Measurements from ENCODE around the gene FGGY.
"Not testable (repeated sequence)": the region's sequence is repeated elsewhere in the genome, so short reads cannot be mapped to it uniquely, and the experiment has no call there.

The FGGY gene

GRCh38 chr1:59484096-59484495 is 187.2 kb downstream of the FGGY start:
- no peak for DNase-seq (ENCODE audit: low spot score)

GRCh38 chr1:59485171-59485570 is 188.3 kb downstream of the FGGY start:
- no peak for DNase-seq (ENCODE audit: low spot score)

DNA sequence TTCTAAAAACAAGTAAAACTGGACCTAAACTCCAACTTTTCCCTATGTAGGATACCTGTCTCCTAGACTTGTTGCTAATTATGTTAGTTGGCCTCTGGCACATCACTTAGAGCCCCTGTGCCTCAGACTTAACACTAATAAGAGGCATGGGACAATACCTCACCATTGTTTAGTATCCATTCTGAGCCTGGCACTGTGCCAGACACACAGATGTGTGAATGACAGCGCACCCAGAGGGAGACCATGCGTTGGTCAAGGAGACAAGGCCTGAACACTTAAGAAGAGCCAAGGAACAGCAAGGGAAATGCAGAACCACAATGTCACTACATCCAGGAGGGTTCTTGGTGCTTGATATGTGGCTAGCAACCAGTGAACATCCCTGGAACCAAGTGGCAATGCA is 189.1 kb downstream of the FGGY start:
- DNase-seq (ENCODE audit: low spot score) = no peak

GRCh38 chr1:59486615-59487014 is 189.7 kb downstream of the FGGY start:
- DNase-seq (ENCODE audit: low spot score) = no peak

DNA sequence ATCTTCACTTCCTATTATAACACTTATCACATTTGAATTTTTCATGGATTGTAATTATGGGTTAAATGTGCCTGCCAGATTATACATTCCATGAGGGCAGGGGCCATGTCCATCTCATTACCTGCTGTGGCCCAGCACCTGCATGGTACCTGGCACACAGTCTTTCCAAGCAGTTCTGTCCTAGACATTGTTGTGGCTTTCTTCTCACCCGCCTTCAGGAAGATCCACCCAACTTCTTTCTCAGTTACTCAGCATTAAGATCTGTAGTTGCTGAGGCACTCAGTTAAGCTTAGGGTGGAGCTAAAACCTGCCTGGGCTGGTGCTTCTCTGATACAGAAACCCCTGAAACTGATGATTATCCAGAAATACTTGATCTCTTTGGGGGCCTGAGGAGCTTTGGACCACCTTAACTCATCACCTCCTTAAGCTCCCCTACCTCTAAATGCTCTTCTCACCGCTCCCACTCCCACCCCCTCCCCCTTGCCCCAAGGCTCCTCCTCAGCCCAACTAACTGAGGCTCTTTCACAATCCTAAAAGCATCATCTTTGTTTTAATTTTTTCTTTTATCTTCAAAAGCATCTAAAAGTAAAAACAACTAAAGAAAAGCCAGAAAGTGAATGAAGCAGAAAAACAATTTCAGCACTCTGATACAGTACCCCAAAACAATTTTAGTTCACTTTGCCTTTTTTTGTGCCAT is 190.6 kb downstream of the FGGY start:
- no peak for DNase-seq (ENCODE audit: low spot score)

- no peak for DNase-seq (ENCODE audit: low spot score)
Observed at GRCh38 chr1:59492500-59492899, 195.6 kb downstream of the FGGY start.

GRCh38 chr1:59494145-59494833 is 197.4 kb downstream of the FGGY start:
- no peak for DNase-seq (ENCODE audit: low spot score)

DNA sequence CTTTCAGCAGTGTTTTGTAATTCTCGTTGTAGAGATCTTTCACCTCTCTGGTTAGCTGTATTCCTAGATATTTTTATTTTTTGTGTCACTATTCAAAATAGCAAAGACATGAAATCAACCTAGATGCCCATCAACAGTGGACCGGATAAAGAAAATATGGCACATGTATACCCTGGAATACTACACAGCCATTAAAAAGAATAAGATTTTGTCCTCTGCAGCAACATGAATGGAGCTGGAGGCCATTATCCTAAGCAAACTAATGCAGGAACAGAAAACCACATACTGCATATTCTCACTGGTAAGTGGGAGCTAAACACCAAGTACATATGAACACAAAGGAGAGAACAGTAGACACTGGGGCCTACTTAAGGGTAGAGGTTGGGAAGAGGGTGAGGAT is 199.3 kb downstream of the FGGY start:
- not testable (repeated sequence) for DNase-seq (ENCODE audit: low spot score)

DNA sequence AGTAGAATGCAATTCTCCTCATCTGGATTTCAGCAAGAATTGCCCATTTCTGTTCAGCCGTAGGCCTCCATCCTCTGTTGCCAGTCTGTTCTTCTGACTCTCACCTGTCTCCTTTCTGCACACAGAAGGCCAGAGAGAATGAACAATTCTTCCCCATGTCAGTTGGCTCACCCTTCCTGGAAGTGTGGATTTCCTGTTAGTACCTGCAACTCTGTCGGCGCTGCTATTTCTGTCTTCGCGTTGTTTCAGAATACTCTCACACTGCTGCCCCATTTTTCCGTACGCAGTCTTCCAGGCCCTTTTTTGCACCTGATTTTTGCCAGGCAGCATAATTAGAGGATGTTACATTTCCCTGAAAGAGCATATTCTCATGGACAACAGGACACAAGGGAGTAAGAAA is 200.7 kb downstream of the FGGY start:
- no peak for DNase-seq (ENCODE audit: low spot score)

- no peak for DNase-seq (ENCODE audit: low spot score)
Observed at GRCh38 chr1:59498640-59499039, 201.7 kb downstream of the FGGY start.

DNA sequence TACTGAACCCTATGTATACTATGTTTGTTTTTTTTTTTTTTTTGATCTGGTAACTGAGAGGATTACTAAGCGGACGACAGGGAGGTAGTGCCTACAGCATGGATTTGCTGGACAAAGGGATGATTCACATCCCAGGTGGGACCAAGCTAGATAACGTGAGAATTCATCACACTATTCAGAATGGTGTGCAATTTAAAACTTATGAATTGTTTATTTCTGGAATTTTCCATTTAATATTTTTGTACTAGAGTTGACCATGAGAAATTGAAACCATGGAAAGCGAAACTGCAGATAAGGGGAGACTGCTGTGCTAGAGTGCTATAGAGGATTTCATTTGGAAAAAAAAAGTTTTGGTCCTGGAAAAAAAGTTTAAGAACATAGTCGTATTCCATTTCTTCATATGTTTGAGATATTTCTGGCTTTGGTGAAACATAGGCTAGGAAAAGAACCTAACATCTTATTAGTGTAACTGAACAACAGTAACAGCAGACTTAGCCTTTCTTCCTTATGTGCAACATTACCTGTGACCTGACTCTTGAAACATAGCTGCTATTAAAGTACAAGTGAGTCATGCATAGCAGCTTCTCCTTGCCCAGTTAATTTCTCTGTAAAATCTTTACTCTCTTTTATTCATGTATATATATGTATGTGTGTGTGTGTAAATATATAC is 202.5 kb downstream of the FGGY start:
- no peak for DNase-seq (ENCODE audit: low spot score)

DNA sequence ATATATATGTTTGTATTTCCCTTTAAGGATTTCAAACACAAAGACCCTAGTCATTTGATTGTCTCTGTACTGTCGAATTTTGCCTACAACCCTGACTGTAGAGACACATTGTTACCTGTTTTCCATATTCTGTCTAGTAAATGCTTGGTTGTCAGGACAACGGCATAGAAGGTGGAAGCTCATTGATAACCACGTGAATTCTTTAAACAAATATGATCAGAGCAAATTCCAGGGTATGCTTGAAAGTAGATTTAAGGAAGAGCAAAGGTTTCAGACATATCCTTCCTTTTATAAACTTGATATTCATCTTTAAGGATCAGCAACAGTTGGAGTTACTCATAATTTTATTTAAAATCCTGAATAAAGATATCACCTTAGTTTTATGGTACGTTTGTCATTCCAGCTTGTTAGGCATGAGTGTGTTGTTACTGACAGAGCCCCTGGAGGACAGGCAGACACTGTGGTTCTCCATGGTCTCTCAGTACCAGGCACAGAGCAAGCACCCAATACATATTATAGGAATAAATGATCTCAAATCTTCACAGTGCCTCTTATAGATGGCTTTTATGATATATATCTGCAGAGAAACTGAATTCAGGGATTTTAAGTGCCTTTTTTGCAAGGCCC is 203.2 kb downstream of the FGGY start:
- no peak for DNase-seq (ENCODE audit: low spot score)

DNA sequence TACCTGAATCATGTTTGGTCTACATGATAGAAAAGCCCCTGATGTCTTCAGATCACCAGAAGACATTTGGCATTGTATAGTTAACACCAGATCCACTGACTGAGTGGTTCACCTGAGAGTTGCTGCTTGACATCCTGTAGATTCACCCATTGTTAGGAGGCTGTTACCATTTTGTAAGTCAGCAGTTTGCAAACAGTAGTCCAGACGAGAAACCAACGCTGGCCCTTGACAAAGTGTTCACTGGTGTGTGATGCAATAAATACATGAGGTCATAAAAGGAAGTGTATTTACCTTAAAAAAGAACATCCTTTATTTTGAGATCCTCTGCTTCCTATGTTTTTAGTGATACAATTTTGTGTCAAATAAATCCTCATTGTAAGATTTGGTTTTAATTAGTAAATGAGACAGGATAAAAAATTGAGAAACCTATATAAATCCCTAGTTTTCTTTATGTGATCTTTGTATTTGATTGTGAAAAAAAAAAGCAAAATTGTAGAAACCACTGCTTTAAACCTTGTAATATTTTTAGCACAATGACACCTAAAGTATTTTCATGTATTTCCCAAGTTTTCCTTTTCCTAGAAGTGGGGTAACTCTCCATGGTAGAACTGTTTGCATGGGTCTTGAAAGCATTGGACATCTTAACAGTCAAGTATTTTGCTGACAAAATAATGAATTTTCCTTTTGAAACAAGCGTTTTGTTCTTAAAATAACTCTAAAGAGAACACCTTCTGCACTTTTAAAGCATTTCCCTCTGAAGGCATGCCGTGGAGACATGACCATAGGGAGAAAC is 204.3 kb downstream of the FGGY start:
- DNase-seq (ENCODE audit: low spot score) = no peak

GRCh38 chr1:59502009-59502691 is 205.3 kb downstream of the FGGY start:
- no peak for DNase-seq (ENCODE audit: low spot score)

DNA sequence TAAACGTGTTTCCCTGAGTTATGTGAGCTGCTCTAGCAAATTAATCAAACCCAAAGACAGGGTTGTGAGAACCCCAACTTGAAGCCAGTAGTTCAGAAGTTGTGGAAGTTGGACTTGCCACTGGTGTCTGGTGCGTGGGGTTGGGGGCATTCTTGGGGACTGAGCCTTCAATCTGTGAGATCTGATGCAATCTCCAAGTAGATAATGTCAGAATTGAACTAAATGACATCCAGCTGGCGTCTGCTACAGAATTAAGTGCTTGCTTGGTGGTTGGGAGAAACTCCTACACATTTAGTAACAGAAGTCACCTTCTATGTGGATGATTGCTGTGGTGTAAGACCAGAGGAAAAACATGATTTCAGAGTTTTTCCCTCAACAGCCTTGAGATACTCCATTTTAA is 207.4 kb downstream of the FGGY start:
- no peak for DNase-seq (ENCODE audit: low spot score)

GRCh38 chr1:59505596-59506028 is 208.7 kb downstream of the FGGY start:
- no peak for DNase-seq (ENCODE audit: low spot score)

DNA sequence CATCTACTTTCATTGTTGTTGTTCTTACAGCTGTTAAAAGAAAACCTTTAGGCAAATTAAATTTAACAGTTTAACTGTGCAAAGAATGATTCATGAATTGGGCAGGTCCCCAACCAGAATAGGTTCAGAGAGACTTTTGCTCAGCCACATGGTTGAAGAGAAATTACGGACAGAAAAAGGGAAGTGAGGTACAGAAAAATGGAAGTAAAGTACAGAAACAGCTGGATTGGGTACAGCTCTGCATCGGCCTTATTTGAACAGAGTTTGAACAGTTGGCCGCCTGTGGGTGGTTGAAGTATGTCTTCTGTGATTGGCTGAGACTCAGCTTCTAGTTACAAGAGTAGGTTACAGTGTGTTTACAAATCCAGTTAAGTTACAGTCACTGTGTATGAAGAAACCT is 210.1 kb downstream of the FGGY start:
- no peak for DNase-seq (ENCODE audit: low spot score)

DNA sequence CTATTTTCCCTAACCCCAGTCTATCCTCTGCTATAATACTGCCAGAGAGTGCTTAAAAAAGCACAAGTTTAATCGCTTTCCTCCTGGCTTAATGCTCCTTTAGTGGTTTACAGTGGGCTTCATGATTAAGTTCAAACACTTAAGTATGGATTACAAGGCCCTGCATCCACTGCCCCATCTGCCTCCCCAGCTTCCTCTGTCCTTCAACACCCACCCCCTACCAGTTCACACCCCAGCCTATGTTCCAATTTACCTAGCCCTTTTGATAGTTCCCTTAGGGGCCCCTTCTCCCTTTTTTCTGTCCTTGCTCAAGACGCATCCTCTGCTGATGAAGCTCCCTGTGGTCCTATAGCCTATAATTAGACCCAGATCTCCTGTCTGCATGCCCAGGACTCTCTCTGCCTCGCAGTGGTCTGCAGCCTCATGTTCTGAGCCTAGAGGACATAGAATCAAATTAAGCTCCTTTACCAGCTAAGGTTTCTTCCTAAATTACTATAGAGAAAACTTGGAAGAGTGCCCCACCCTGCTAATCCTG is 212.5 kb downstream of the FGGY start:
- peak; percentile 53 for DNase-seq (ENCODE audit: low spot score)

DNA sequence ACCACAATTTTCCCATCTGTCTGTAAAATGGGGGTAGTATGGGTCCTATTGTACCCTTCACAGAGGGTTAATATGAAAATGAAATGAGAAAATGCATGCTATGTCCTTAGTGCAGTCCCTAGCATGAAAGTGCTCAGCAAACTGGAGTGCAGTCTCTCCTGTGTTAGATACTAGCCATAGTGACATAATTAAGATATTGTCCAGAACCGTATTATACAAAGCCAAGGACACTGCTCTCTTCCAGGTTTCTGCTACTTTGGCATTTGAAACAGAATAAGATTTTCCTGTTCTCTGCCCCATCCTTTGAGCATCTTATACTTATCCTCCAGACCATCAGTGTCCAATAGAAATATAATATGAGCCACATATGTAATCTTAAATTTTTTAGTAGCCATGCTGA is 213.4 kb downstream of the FGGY start:
- no peak for DNase-seq (ENCODE audit: low spot score)

DNA sequence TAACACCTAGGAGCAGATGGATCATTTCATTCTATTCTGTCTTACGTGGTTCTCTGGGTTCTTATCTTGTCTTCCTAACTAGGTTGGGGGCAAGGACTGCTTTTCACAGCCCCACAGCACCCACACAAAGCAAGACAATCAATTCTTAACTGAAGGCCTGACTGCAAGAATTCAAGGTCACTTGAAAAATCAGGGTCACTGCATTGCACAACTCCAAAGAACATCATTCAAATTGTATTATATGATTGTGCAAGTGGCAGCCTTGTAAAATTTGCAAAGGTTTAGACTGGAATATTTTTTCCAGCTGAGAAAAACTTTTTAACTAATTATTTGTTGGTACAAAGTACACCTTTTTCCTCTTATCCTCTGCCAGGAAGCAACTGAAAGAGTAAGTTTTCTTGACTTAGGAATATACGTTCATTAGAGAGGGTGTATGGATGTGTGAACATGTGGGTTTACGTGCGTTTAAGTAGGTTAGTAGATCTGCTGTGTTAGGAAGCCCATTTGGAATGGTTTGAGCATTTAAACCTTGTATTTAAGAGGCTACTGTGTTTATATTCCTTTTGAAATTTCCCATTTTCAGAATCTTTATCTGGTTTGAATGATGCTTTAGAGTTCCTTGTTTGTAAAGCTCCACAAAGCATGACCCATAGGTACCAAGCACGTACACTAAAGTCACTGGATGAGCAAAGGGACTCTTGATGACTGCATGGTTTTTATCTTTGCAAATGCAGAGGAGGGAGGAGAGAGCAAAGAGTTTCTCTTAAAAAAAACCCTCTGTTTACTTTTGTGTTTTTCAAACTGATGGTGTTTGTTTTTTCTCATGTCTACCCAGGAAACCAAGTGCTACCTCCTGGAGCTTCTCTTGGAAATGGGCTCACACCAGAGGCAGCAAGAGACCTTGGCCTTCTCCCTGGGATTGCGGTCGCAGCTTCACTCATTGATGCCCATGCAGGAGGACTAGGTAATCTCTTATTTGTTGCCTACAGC is 214.9 kb downstream of the FGGY start:
- no peak for DNase-seq (ENCODE audit: low spot score)

All from D341Med (cell line).